Measurements from ENCODE around the gene TRIM51.

- TF ChIP-seq CTCF (IDR thresholded peaks at IDR 0.05) (no peak), POLR2A (IDR thresholded peaks at IDR 0.05) (no peak), POLR2AphosphoS5 (IDR thresholded peaks at IDR 0.05) (no peak)
These were observed 31.4 kb downstream of the TRIM51 start, which contains the start of gene OR5W2 for GRCh38 chr11:55914482-55914881.

All from prostate gland (tissue), 2 donors.